ENCODE measurements around the gene ACP5. TPM values are rescaled to one million over a fixed set of nuclear protein-coding genes. Genes with fewer than 3 reads are reported as not detected.

The ACP5 gene
- total and polyA plus RNA-seq, 2 of the 4 experiments (the other 2 are of a cell fraction), result 0.54 to 1.2 TPM

DNA sequence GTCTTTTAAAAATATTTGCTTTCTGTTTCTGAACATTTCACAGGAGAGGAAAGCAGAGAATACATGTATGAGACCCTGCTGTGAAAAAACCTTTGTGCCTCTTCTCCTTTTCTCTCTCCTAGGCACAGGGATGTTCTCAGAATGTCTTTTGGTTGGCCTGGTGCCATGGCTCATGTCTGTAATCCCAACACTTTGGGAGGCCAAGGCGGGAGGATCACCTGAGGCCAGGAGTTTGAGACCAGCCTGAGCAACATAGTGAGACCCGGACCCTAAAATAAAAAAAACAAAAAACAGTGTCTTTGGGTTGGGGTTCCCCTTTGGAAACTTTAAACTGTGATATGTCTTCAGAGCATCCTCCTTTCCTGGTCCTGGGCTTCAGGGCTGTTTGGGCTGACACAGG, 21.3 kb upstream of the ACP5 start:
- Histone ChIP-seq H3K4ac (ENCODE audit: low read depth, low read length) (no peak overlapping the region), H3K56ac (ENCODE audit: extremely low read depth, insufficient read depth, low read length) (peak overlapping the region; percentile 22; the same call in 1 of the 2 replicates), H2BK5ac (ENCODE audit: low read depth, low read length, poor library complexity, severe bottlenecking) (no peak overlapping the region), H4K20me1 (ENCODE audit: insufficient read depth, low read length) (peaks cover 41% of the 10 kb centered on the region), H3K27ac (ENCODE audit: insufficient read depth, low read length) (no peak overlapping the region), H2AK5ac (ENCODE audit: low read depth, low read length) (no peak overlapping the region), H2BK15ac (ENCODE audit: low read depth, low read length) (no peak overlapping the region), H3K9me1 (ENCODE audit: insufficient read depth, low read length) (peaks cover 10% of the 10 kb centered on the region; the same call in 1 of the 2 replicates), H3K23ac (ENCODE audit: low read depth, low read length) (peak overlapping the region; percentile 42; the same call in 1 of the 2 replicates), H4K5ac (ENCODE audit: low read depth, low read length) (no peak overlapping the region), H2AFZ (replicated peaks; ENCODE audit: low read length, poor library complexity) (no peak overlapping the region), H2BK120ac (ENCODE audit: low read depth, low read length) (no peak overlapping the region), H2AK9ac (replicated peaks; ENCODE audit: low read depth, low read length, poor library complexity) (no peak overlapping the region), H3K4me3 (ENCODE audit: insufficient read depth, low read depth, low read length) (no peak overlapping the region), H3K14ac (replicated peaks; ENCODE audit: low read depth, low read length) (no peak overlapping the region), H4K8ac (ENCODE audit: low read depth in 2 of 2, low read length in 2 of 2) (no peak overlapping the region), H3K9ac (ENCODE audit: low read depth, low read length) (no peak overlapping the region), H4K91ac (ENCODE audit: insufficient read depth, low read depth, low read length) (no peak overlapping the region), H3K36me3 (ENCODE audit: control insufficient read depth, insufficient read depth, low read length) (peaks cover 12% of the 10 kb centered on the region), H3K9me3 (ENCODE audit: control insufficient read depth, insufficient read depth, low read length) (no peaks in the 10 kb centered on the region), H3K4me2 (ENCODE audit: low read depth, low read length) (peak overlapping the region; percentile 17; the same call in 1 of the 2 replicates), H2BK20ac (ENCODE audit: low read depth, low read length) (no peak overlapping the region), H3K79me1 (ENCODE audit: low read depth in 1 of 2, low read length in 2 of 2) (peaks cover 14 to 48% of the 10 kb centered on the region in 2 experiments), H3K18ac (ENCODE audit: low read depth, low read length) (no peak overlapping the region), H3K4me1 (ENCODE audit: control insufficient read depth, insufficient read depth, low read length) (no peaks in the 10 kb centered on the region; the same call in 1 of the 2 replicates), H3K27me3 (ENCODE audit: control insufficient read depth, insufficient read depth, low read length) (no peaks in the 10 kb centered on the region)
- dilution Hi-C loops (cut with HindIII; ENCODE audit: low sequenced_read_pairs, unreplicated experiment), result no loop called here
- POLR2A ChIA-PET (ENCODE audit: unreplicated experiment), result no interaction called here
- CTCF ChIA-PET, result no interaction called here
- TF ChIP-seq BHLHE40 (IDR thresholded peaks at IDR 0.05; ENCODE audit: low read depth, low read length) (no peak), RFX5 (IDR thresholded peaks at IDR 0.05; ENCODE audit: low read depth, low read length) (no peak), MAZ (IDR thresholded peaks at IDR 0.05; ENCODE audit: borderline replicate concordance, low read depth, low read length) (no peak), CHD1 (IDR thresholded peaks at IDR 0.05; ENCODE audit: low read depth, low read length) (no peak), RCOR1 (IDR thresholded peaks at IDR 0.05; ENCODE audit: insufficient replicate concordance, low read length) (no peak), NFE2L2 (IDR thresholded peaks at IDR 0.05; ENCODE audit: low read depth, low read length) (no peak), MAFK (IDR thresholded peaks at IDR 0.05; ENCODE audit: low read depth, low read length) (no peak), ELK1 (IDR thresholded peaks at IDR 0.05; ENCODE audit: borderline replicate concordance, low read depth, low read length) (no peak), RAD21 (IDR thresholded peaks at IDR 0.05; ENCODE audit: low read length) (no peak), USF2 (IDR thresholded peaks at IDR 0.05; ENCODE audit: low read depth, low read length) (no peak), CEBPB (IDR thresholded peaks at IDR 0.05; ENCODE audit: low read depth, low read length) (no peak), MXI1 (IDR thresholded peaks at IDR 0.05; ENCODE audit: borderline replicate concordance, low read depth, low read length) (no peak), SMC3 (IDR thresholded peaks at IDR 0.05; ENCODE audit: low read depth, low read length) (no peak), FOS (IDR thresholded peaks at IDR 0.05; ENCODE audit: low read depth, low read length) (no peak), POLR2A (IDR thresholded peaks at IDR 0.05; ENCODE audit: low read depth, low read length) (no peak)
- TF ChIP-seq, protein P1, sequence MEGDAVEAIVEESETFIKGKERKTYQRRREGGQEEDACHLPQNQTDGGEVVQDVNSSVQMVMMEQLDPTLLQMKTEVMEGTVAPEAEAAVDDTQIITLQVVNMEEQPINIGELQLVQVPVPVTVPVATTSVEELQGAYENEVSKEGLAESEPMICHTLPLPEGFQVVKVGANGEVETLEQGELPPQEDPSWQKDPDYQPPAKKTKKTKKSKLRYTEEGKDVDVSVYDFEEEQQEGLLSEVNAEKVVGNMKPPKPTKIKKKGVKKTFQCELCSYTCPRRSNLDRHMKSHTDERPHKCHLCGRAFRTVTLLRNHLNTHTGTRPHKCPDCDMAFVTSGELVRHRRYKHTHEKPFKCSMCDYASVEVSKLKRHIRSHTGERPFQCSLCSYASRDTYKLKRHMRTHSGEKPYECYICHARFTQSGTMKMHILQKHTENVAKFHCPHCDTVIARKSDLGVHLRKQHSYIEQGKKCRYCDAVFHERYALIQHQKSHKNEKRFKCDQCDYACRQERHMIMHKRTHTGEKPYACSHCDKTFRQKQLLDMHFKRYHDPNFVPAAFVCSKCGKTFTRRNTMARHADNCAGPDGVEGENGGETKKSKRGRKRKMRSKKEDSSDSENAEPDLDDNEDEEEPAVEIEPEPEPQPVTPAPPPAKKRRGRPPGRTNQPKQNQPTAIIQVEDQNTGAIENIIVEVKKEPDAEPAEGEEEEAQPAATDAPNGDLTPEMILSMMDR (conservative IDR thresholded peaks at IDR 0.05; ENCODE audit: low read depth, low read length), result no peak
- intact Hi-C loops (cut with micrococcal nuclease), result no loop called here
- ATAC-seq (ENCODE audit: low read depth), result no peak
- in situ Hi-C loops (cut with MboI; ENCODE audit: low sequenced_read_pairs), result no loop called here
- no peak for DNase-seq
- no CpG with 5 or more reads among the region's 2 CpGs for WGBS, 2 experiments (ENCODE audit: extremely low coverage in 2 of 2, insufficient read length in 1 of 2)
- BruUV-seq (replicated peaks), result no TSS peak

Data from IMR-90 (cell line).